Panc1 (cell line): ENCODE results near the gene BCL2L1. TPM values are rescaled to one million over a fixed set of nuclear protein-coding genes. Genes with fewer than 3 reads are reported as not detected.
A peak's percentile ranks its signal among the peaks of the same experiment; 100 is the strongest.

Experiments used
- ATAC-seq: fragments of 200-7000 bp; cut with Tn5 transposase; 2 replicates; pipeline ENCODE4 v1.9.1; 2020; ENCODE audit warnings: mild to moderate bottlenecking, moderate library complexity
- BruUV-seq: library from RNA; stranded (reverse); fragments of 400-500 nt; replicated peaks from 2 replicates; lab custom pipeline; 2021; lab: Mats Ljungman, UMichigan
- CTCF ChIA-PET: fragments of 300-600 bp; sonication (Branson Sonifier 250); formaldehyde crosslinking; loops from one replicate; lab custom pipeline; 2022; ENCODE audit warnings: antibody characterized with exemption; lab: Charles Lee
- POLR2A ChIA-PET: fragments of 300-600 bp; sonication (Branson Sonifier 250); formaldehyde crosslinking; loops from one replicate; lab custom pipeline; 2022; ENCODE audit warnings: antibody characterized with exemption; lab: Charles Lee
- DNase-seq: peaks from one replicate; pipeline ENCODE4 v3.0.0-alpha.2; 2010; ENCODE audit warnings: low read depth, low spot score
- H3K27ac ChIP-seq: 2 replicates; pipeline ENCODE4 v1.5.1; 2011; ENCODE audit warnings: mild to moderate bottlenecking, low read length, inconsistent platforms
- H3K27me3 ChIP-seq: fragments of 200-500 bp; sonication (Bioruptor generic); 2 replicates; pipeline ENCODE4 v1.6.0; 2014; ENCODE audit warnings: low read length, inconsistent platforms; ENCODE audit not compliant: control insufficient read depth, insufficient read depth
- H3K36me3 ChIP-seq: fragments of 200-500 bp; sonication (Bioruptor generic); 2 replicates; pipeline ENCODE4 v1.5.1; 2014; ENCODE audit warnings: inconsistent platforms, mild to moderate bottlenecking, low read length, moderate library complexity; ENCODE audit not compliant: control insufficient read depth, insufficient read depth
- H3K4me1 ChIP-seq: 2 replicates; pipeline ENCODE4 v1.5.1; 2011; ENCODE audit warnings: inconsistent platforms, mild to moderate bottlenecking, low read length, moderate library complexity; ENCODE audit not compliant: control insufficient read depth, insufficient read depth
- H3K4me3 ChIP-seq, 2 experiments: 2 replicates each; pipeline ENCODE4 v1.5.1; 2011 to 2012; ENCODE audit warnings: low read depth in 2 of 2, low read length in 2 of 2, mild to moderate bottlenecking in 2 of 2, inconsistent platforms in 1 of 2, moderate library complexity in 1 of 2
- H3K9me3 ChIP-seq: fragments of 200-500 bp; sonication (Bioruptor generic); 2 replicates; pipeline ENCODE4 v1.5.1; 2014; ENCODE audit warnings: low read depth, mild to moderate bottlenecking, inconsistent platforms, low read length, moderate library complexity; ENCODE audit not compliant: control insufficient read depth, insufficient read depth
- CTCF ChIP-seq: fragments of 450-650 bp; IDR thresholded peaks from 2 replicates; pipeline ENCODE4 v1.5.1; 2017; ENCODE audit warnings: mild to moderate bottlenecking
- POLR2AphosphoS5 ChIP-seq: IDR thresholded peaks from 2 replicates; pipeline ENCODE4 v1.6.1; 2012; ENCODE audit warnings: mild to moderate bottlenecking, low read depth, low read length, moderate library complexity
- REST ChIP-seq, 2 experiments: IDR thresholded peaks; 2 replicates each; pipeline ENCODE4 v1.6.1; 2011 to 2012; ENCODE audit warnings: low read depth in 2 of 2, control low read depth in 1 of 2, low read length in 1 of 2, mild to moderate bottlenecking in 1 of 2, moderate library complexity in 1 of 2; ENCODE audit not compliant: insufficient read depth in 1 of 2
- SIN3A ChIP-seq: IDR thresholded peaks from 2 replicates; pipeline ENCODE4 v1.6.1; 2012; ENCODE audit warnings: low read depth, mild to moderate bottlenecking, low read length, moderate library complexity, borderline replicate concordance; ENCODE audit not compliant: insufficient read depth
- TCF7L2 ChIP-seq: IDR thresholded peaks from 2 replicates; pipeline ENCODE4 v1.6.1; 2011; ENCODE audit warnings: mild to moderate bottlenecking, low read depth, low read length, inconsistent platforms
- in situ Hi-C: cut with HindIII; loops from 2 replicates; pipeline ENCODE4 v1.10.0; 2016; ENCODE audit warnings: low sequenced_read_pairs, low pct_unique_long_range_greater_than_20kb
- intact Hi-C: fragments of 100-400 bp; cut with micrococcal nuclease; formaldehyde crosslinking; loops from one replicate; pipeline ENCODE4 v1.10.0; 2022; ENCODE audit not compliant: unreplicated experiment
- total RNA-seq: library from RNA; stranded (reverse); gene quantifications from one replicate; pipeline ENCODE4 v1.2.1, GENCODE V29; 2021; ENCODE audit not compliant: unreplicated experiment

BCL2L1 gene
- total RNA-seq, 1 experiment from 2014 or later = 150 TPM

- intact Hi-C loops (loop anchor here (5.0 kb wide), 2 partner anchors 43 to 158 kb away; no protein-coding TSS in a partner anchor), in situ Hi-C loops (no loop called here)
- no TSS peak for BruUV-seq
- TF ChIP-seq REST (IDR thresholded peaks at IDR 0.05; ENCODE audit: insufficient read depth in 1 of 2, low read depth in 2 of 2, low read length in 1 of 2) (no peak), SIN3A (no peak), TCF7L2 (no peak), POLR2AphosphoS5 (no peak; the same call in 1 of the 2 replicates), CTCF (no peak)
- POLR2A ChIA-PET = interaction anchor here (0.5 to 1.1 kb wide), 7 partner anchors 29 to 207 kb away, joined by 3 to 9 read pairs (median 4); no protein-coding TSS in a partner anchor
- ATAC-seq (no peak), DNase-seq (no peak)
- Histone ChIP-seq H3K27ac (peak overlapping the region; percentile 99), H3K4me3 (peak overlapping the region; percentile 60 to 85), H3K27me3 (no peaks in the 10 kb centered on the region), H3K36me3 (peaks cover 6% of the 10 kb centered on the region), H3K9me3 (no peaks in the 10 kb centered on the region), H3K4me1 (peaks cover 58% of the 10 kb centered on the region)
- CTCF ChIA-PET = interaction anchor here (0.6 to 6.6 kb wide), 4 partner anchors 8 to 86 kb away, joined by 3 to 195 read pairs (median 8); no protein-coding TSS in a partner anchor
Observed at GRCh38 chr20:31719644-31720485, 2.8 kb downstream of the BCL2L1 start.

- no peak for ATAC-seq
- POLR2A ChIA-PET = interaction anchor here (0.5 to 1.1 kb wide), 3 partner anchors 21 to 55 kb away, joined by 3 to 6 read pairs (median 3); no protein-coding TSS in a partner anchor
- in situ Hi-C loops = no loop called here
- peaks cover 60% of the 10 kb centered on the region for H3K4me1 ChIP-seq
- intact Hi-C loops = no loop called here
- no peaks in the 10 kb centered on the region for H3K27me3 ChIP-seq
- no TSS peak for BruUV-seq
- CTCF ChIA-PET = interaction anchor here (0.6 to 6.6 kb wide), 5 partner anchors 10 to 85 kb away, joined by 3 to 195 read pairs (median 7); partner anchors contain the start of gene TPX2
- no peak for DNase-seq
- H3K36me3 ChIP-seq = peaks cover 10% of the 10 kb centered on the region
- H3K27ac ChIP-seq = peak overlapping the region; percentile 99
- H3K4me3 ChIP-seq = peak overlapping the region; percentile 60 to 85
- no peaks in the 10 kb centered on the region for H3K9me3 ChIP-seq
- TF ChIP-seq SIN3A (no peak), TCF7L2 (no peak), CTCF (no peak), REST (IDR thresholded peaks at IDR 0.05; ENCODE audit: insufficient read depth in 1 of 2, low read depth in 2 of 2, low read length in 1 of 2) (no peak), POLR2AphosphoS5 (no peak; the same call in 1 of the 2 replicates)
Observed at GRCh38 chr20:31718952-31719643, 3.6 kb downstream of the BCL2L1 start.
